OCI-LY3 (cell line): ENCODE data around the gene ARHGAP28.

ENCODE experiments used
- CTCF ChIP-seq: fragments of 200-600, 300-600 bp; sonication (generic); IDR thresholded peaks from 2 replicates; pipeline ENCODE4 v1.5.1; 2014; ENCODE audit warnings: antibody characterized with exemption, low read length, low read depth
- EZH2phosphoT487 ChIP-seq: fragments of 200-600 bp; shearing (Covaris generic); IDR thresholded peaks from 2 replicates; pipeline ENCODE4 v1.6.1; 2018; ENCODE audit warnings: antibody characterized with exemption, mixed run types, low read depth

GRCh38 chr18:6873040-6873751 lies 143.7 kb downstream of the ARHGAP28 start:
- TF ChIP-seq CTCF (no peak), EZH2phosphoT487 (no peak)
